IMR-90 (cell line): ENCODE measurements around the gene KRT74.

Experiments
- FOS ChIP-seq: fragments of 150-350 bp; IDR thresholded peaks from 2 replicates; pipeline ENCODE4 v1.6.1; 2016; ENCODE audit warnings: low read depth, low read length
- NFE2L2 ChIP-seq: fragments of 150-350 bp; IDR thresholded peaks from 2 replicates; pipeline ENCODE4 v1.6.1; 2016; ENCODE audit warnings: low read depth, mild to moderate bottlenecking, low read length
- POLR2A ChIP-seq: IDR thresholded peaks from 2 replicates; pipeline ENCODE4 v1.6.1; 2012; ENCODE audit warnings: mild to moderate bottlenecking, low read depth, low read length
- RAD21 ChIP-seq: IDR thresholded peaks from 2 replicates; pipeline ENCODE4 v1.6.1; 2012; ENCODE audit warnings: low read length, improper control_type of control experiment
- RCOR1 ChIP-seq: IDR thresholded peaks from 2 replicates; pipeline ENCODE4 v1.6.1; 2012; ENCODE audit warnings: mild to moderate bottlenecking, low read length, improper control_type of control experiment; ENCODE audit not compliant: insufficient replicate concordance
- SMC3 ChIP-seq: fragments of 150-350 bp; IDR thresholded peaks from 2 replicates; pipeline ENCODE4 v1.6.1; 2016; ENCODE audit warnings: low read depth, mild to moderate bottlenecking, antibody characterized with exemption, low read length, moderate library complexity
- TF ChIP-seq, protein P1 (sequence below): conservative IDR thresholded peaks from 2 replicates; pipeline ENCODE4 v1.5.1; 2012; ENCODE audit warnings: mild to moderate bottlenecking, low read depth, low read length, improper control_type of control experiment

DNA sequence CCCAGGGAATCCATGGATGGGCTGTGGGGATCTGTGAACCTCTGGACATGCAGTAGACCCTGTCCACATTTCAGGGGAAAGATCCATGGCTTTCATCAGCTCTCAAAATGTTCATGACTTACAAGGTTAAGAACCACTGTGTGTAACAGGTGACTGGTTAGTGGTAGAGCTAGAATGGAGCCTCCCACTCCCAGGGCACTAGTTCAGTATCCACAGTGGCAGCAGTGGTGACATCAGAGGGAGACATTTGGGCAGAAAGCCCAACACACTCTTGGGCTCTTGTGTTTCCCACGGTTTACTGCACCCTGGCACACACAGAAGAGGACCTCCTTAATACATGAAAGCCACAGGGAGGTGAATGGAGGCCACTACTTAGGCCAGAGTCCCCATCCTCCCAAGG, 9.1 kb downstream of the KRT74 start:
- TF ChIP-seq SMC3 (no peak), POLR2A (no peak), NFE2L2 (no peak), RCOR1 (no peak), RAD21 (no peak), FOS (no peak)
- TF ChIP-seq, protein P1, sequence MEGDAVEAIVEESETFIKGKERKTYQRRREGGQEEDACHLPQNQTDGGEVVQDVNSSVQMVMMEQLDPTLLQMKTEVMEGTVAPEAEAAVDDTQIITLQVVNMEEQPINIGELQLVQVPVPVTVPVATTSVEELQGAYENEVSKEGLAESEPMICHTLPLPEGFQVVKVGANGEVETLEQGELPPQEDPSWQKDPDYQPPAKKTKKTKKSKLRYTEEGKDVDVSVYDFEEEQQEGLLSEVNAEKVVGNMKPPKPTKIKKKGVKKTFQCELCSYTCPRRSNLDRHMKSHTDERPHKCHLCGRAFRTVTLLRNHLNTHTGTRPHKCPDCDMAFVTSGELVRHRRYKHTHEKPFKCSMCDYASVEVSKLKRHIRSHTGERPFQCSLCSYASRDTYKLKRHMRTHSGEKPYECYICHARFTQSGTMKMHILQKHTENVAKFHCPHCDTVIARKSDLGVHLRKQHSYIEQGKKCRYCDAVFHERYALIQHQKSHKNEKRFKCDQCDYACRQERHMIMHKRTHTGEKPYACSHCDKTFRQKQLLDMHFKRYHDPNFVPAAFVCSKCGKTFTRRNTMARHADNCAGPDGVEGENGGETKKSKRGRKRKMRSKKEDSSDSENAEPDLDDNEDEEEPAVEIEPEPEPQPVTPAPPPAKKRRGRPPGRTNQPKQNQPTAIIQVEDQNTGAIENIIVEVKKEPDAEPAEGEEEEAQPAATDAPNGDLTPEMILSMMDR: no peak
